HEK293 (cell line): ENCODE results near the gene OR52K2.

ENCODE experiments used
- CTCF ChIA-PET: fragments of 350-600 bp; formaldehyde crosslinking; extraction: SDS; loops from one replicate; lab custom pipeline; 2021; ENCODE audit warnings: antibody characterized with exemption; lab: Yijun Ruan, JAX
- POLR2A ChIA-PET: fragments of 300-600 bp; formaldehyde crosslinking; extraction: SDS; loops from one replicate; lab custom pipeline; 2020; ENCODE audit warnings: antibody characterized with exemption, inconsistent platforms; lab: Yijun Ruan, JAX
- H3K27ac ChIP-seq: fragments of 200-500 bp; sonication (Bioruptor generic); 2 replicates; pipeline ENCODE4 v1.5.1; 2014; ENCODE audit warnings: low read depth, low read length, control low read depth, inconsistent platforms; ENCODE audit errors: extremely low read depth
- H3K36me3 ChIP-seq, 2 experiments: fragments of 200-500 bp in 1 of 2; sonication (Bioruptor generic) in 1 of 2; 1 replicate in 1 of 2; 2 replicates in 1 of 2; pipeline ENCODE4 v1.5.1; 2014 to 2017; ENCODE audit warnings: inconsistent platforms in 2 of 2, low read length in 2 of 2; ENCODE audit not compliant: control insufficient read depth in 2 of 2, insufficient read depth in 1 of 2
- H3K4me1 ChIP-seq: fragments of 200-500 bp; sonication (Bioruptor generic); 2 replicates; pipeline ENCODE4 v1.5.1; 2014; ENCODE audit warnings: mild to moderate bottlenecking, low read length, inconsistent platforms; ENCODE audit not compliant: control insufficient read depth, insufficient read depth
- H3K4me3 ChIP-seq: 2 replicates; pipeline ENCODE4 v1.5.1; 2011; ENCODE audit warnings: low read depth, mild to moderate bottlenecking, control low read depth, low read length, moderate library complexity
- H3K9me3 ChIP-seq: fragments of 200-500 bp; sonication (Bioruptor generic); 2 replicates; pipeline ENCODE4 v1.5.1; 2014; ENCODE audit warnings: low read depth, low read length, inconsistent platforms; ENCODE audit not compliant: control insufficient read depth, insufficient read depth
- GFI1B ChIP-seq: fragments of 450-650 bp; formaldehyde crosslinking; IDR thresholded peaks from 2 replicates; pipeline ENCODE4 v1.5.1; 2016; ENCODE audit warnings: missing biosample characterization, missing genetic modification characterization
- KLF16 ChIP-seq: fragments of 450-650 bp; formaldehyde crosslinking; IDR thresholded peaks from 2 replicates; pipeline ENCODE4 v1.5.1; 2017; ENCODE audit warnings: missing biosample characterization, missing genetic modification characterization
- MEIS1 ChIP-seq: sonication (generic); formaldehyde crosslinking; IDR thresholded peaks from 2 replicates; pipeline ENCODE4 v1.8.1; 2022; ENCODE audit warnings: missing genetic modification reagents, mild to moderate bottlenecking, borderline replicate concordance
- OSR2 ChIP-seq: fragments of 450-650 bp; formaldehyde crosslinking; IDR thresholded peaks from 2 replicates; pipeline ENCODE4 v1.5.1; 2016; ENCODE audit warnings: missing biosample characterization, missing genetic modification characterization
- PRDM1 ChIP-seq: fragments of 450-650 bp; formaldehyde crosslinking; IDR thresholded peaks from 2 replicates; pipeline ENCODE4; 2016; ENCODE audit warnings: missing biosample characterization, missing genetic modification characterization
- SETDB1 ChIP-seq: IDR thresholded peaks from one replicate; pipeline ENCODE4 v1.6.1; 2017; ENCODE audit warnings: mild to moderate bottlenecking, low read length, moderate library complexity, mixed read lengths; ENCODE audit not compliant: insufficient read length
- ZFP69B ChIP-seq: fragments of 450-650 bp; formaldehyde crosslinking; IDR thresholded peaks from 2 replicates; pipeline ENCODE4 v1.5.1; 2016; ENCODE audit warnings: missing biosample characterization, missing genetic modification characterization
- ZIC2 ChIP-seq: fragments of 450-650 bp; formaldehyde crosslinking; IDR thresholded peaks from 2 replicates; pipeline ENCODE4 v1.5.1; 2016; ENCODE audit warnings: missing biosample characterization, missing genetic modification characterization
- ZNF10 ChIP-seq: fragments of 450-650 bp; formaldehyde crosslinking; IDR thresholded peaks from 2 replicates; pipeline ENCODE4 v1.5.1; 2017; ENCODE audit warnings: missing biosample characterization, missing genetic modification characterization
- ZNF114 ChIP-seq: fragments of 450-650 bp; formaldehyde crosslinking; IDR thresholded peaks from 2 replicates; pipeline ENCODE4 v1.5.0; 2017; ENCODE audit warnings: missing biosample characterization, missing genetic modification characterization
- ZNF133 ChIP-seq: fragments of 450-650 bp; formaldehyde crosslinking; IDR thresholded peaks from 2 replicates; pipeline ENCODE4 v1.5.1; 2016; ENCODE audit warnings: missing biosample characterization, missing genetic modification characterization
- ZNF174 ChIP-seq: fragments of 450-650 bp; formaldehyde crosslinking; IDR thresholded peaks from 2 replicates; pipeline ENCODE4 v1.5.0; 2017; ENCODE audit warnings: missing biosample characterization, mild to moderate bottlenecking, missing genetic modification characterization
- ZNF175 ChIP-seq: fragments of 450-650 bp; formaldehyde crosslinking; IDR thresholded peaks from 2 replicates; pipeline ENCODE4 v1.5.1; 2016; ENCODE audit warnings: missing biosample characterization, missing genetic modification characterization
- ZNF184 ChIP-seq: fragments of 450-650 bp; IDR thresholded peaks from 2 replicates; pipeline ENCODE4 v1.5.1; 2018; ENCODE audit warnings: missing biosample characterization, mild to moderate bottlenecking, missing genetic modification characterization
- ZNF23 ChIP-seq: fragments of 450-650 bp; formaldehyde crosslinking; IDR thresholded peaks from 2 replicates; pipeline ENCODE4 v1.5.1; 2016; ENCODE audit warnings: missing biosample characterization, missing genetic modification characterization, borderline replicate concordance
- ZNF391 ChIP-seq: fragments of 450-650 bp; formaldehyde crosslinking; IDR thresholded peaks from 2 replicates; pipeline ENCODE4 v1.5.1; 2016; ENCODE audit warnings: low read depth, missing biosample characterization, missing genetic modification characterization, borderline replicate concordance
- ZNF416 ChIP-seq: fragments of 450-650 bp; formaldehyde crosslinking; IDR thresholded peaks from 2 replicates; pipeline ENCODE4 v1.5.1; 2016; ENCODE audit warnings: missing biosample characterization, missing genetic modification characterization
- ZNF433 ChIP-seq: fragments of 450-650 bp; formaldehyde crosslinking; IDR thresholded peaks from 2 replicates; pipeline ENCODE4 v1.5.1; 2016; ENCODE audit warnings: missing biosample characterization, missing genetic modification characterization, low read depth
- ZNF529 ChIP-seq: fragments of 450-650 bp; formaldehyde crosslinking; IDR thresholded peaks from 2 replicates; pipeline ENCODE4 v1.5.1; 2017; ENCODE audit warnings: missing genetic modification characterization, missing biosample characterization; ENCODE audit not compliant: insufficient replicate concordance
- ZNF610 ChIP-seq: fragments of 450-650 bp; formaldehyde crosslinking; IDR thresholded peaks from 2 replicates; pipeline ENCODE4 v1.5.1; 2016; ENCODE audit warnings: missing biosample characterization, missing genetic modification characterization, borderline replicate concordance
- ZNF626 ChIP-seq: fragments of 450-650 bp; sonication (Bioruptor Pico); formaldehyde crosslinking; IDR thresholded peaks from 2 replicates; pipeline ENCODE4 v1.5.1; 2018; ENCODE audit warnings: missing biosample characterization, missing genetic modification characterization, inconsistent platforms
- ZNF701 ChIP-seq: fragments of 450-650 bp; formaldehyde crosslinking; IDR thresholded peaks from 2 replicates; pipeline ENCODE4 v1.5.1; 2016; ENCODE audit warnings: missing biosample characterization, missing genetic modification characterization
- ZNF76 ChIP-seq: fragments of 450-650 bp; formaldehyde crosslinking; IDR thresholded peaks from 2 replicates; pipeline ENCODE4; 2016; ENCODE audit warnings: low read depth, missing biosample characterization, missing genetic modification characterization, borderline replicate concordance
- ZNF768 ChIP-seq: fragments of 450-650 bp; formaldehyde crosslinking; IDR thresholded peaks from 2 replicates; pipeline ENCODE4 v1.5.1; 2018; ENCODE audit warnings: missing biosample characterization, mild to moderate bottlenecking, missing genetic modification characterization
- ZSCAN23 ChIP-seq: fragments of 450-650 bp; formaldehyde crosslinking; IDR thresholded peaks from 2 replicates; pipeline ENCODE4 v1.5.1; 2016; ENCODE audit warnings: missing biosample characterization, missing genetic modification characterization
- TF ChIP-seq, protein P1 (sequence below): fragments of 450-650 bp; formaldehyde crosslinking; IDR thresholded peaks from 2 replicates; pipeline ENCODE4 v1.5.1; 2016; ENCODE audit warnings: missing biosample characterization, missing genetic modification characterization
- TF ChIP-seq, protein P2 (sequence below): fragments of 450-650 bp; formaldehyde crosslinking; IDR thresholded peaks from 2 replicates; pipeline ENCODE4; 2016; ENCODE audit warnings: missing biosample characterization, missing genetic modification characterization
- TF ChIP-seq, protein P3 (sequence below): fragments of 450-650 bp; formaldehyde crosslinking; IDR thresholded peaks from 2 replicates; pipeline ENCODE4 v1.5.1; 2016; ENCODE audit warnings: missing biosample characterization, missing genetic modification characterization
- TF ChIP-seq, protein P4 (sequence below): fragments of 450-650 bp; formaldehyde crosslinking; IDR thresholded peaks from 2 replicates; pipeline ENCODE4 v1.5.1; 2016; ENCODE audit warnings: missing biosample characterization, missing genetic modification characterization

OR52K2 gene

DNA sequence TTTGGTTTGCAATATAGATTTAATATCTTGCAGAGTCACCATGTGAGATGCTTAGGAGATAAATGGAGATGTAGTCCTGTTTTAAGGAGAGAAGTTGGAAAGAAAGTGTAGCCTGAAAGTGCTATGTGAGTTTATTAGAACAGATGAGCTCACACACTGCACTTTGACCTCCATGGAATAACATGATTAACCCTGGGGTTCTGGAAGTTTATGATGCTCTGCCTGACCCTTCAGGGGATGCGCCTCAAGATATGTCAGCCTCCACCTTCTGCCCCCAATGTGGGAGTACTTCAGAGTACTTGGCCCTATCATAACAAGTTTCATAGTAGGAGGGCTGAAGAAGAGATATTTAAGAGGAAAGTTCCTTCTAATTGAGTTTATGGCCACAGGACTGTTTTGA lies 32.3 kb upstream of the OR52K2 start:
- TF ChIP-seq ZNF133 (tag by site-specific recombination) (no peak), SETDB1 (no peak), GFI1B (no peak), OSR2 (tag by site-specific recombination) (no peak), ZNF184 (tag by site-specific recombination) (no peak)
- TF ChIP-seq, protein P1, sequence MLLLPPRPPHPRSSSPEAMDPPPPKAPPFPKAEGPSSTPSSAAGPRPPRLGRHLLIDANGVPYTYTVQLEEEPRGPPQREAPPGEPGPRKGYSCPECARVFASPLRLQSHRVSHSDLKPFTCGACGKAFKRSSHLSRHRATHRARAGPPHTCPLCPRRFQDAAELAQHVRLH (tag by site-specific recombination) = no peak
- Histone ChIP-seq H3K36me3 (no peaks in the 10 kb centered on the region), H3K9me3 (no peaks in the 10 kb centered on the region), H3K27ac (no peak overlapping the region), H3K4me3 (no peak overlapping the region), H3K4me1 (no peaks in the 10 kb centered on the region)
- CTCF ChIA-PET = no interaction called here
- POLR2A ChIA-PET = no interaction called here

DNA sequence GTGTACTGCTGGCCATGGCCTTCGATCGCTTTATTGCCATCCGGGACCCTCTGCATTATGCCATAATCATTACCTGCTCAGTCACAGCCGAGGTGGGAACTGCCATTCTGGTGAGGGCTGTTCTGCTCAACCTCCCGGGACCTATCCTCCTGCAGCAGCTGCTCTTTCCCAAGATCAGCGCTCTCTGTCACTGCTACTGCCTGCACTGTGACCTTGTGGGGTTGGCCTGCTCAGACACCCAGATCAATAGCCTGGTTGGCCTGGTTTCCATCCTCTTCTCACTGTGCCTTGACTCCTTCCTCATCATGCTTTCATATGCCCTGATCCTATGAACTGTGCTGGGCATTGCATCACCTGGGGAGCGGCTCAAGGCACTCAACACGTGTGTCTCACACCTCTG lies 30.7 kb upstream of the OR52K2 start:
- TF ChIP-seq ZNF76 (tag by site-specific recombination) = no peak
- TF ChIP-seq, all 188 proteins: peak for 0
- Histone ChIP-seq H3K4me1 (no peaks in the 10 kb centered on the region), H3K36me3 (no peaks in the 10 kb centered on the region), H3K9me3 (no peaks in the 10 kb centered on the region), H3K27ac (no peak overlapping the region), H3K4me3 (no peak overlapping the region)
- POLR2A ChIA-PET = no interaction called here
- CTCF ChIA-PET = interaction anchor here (0.6 kb wide), 1 partner anchor 24 kb away, joined by 3 read pairs; the partner anchor contains the start of gene TRIM21

DNA sequence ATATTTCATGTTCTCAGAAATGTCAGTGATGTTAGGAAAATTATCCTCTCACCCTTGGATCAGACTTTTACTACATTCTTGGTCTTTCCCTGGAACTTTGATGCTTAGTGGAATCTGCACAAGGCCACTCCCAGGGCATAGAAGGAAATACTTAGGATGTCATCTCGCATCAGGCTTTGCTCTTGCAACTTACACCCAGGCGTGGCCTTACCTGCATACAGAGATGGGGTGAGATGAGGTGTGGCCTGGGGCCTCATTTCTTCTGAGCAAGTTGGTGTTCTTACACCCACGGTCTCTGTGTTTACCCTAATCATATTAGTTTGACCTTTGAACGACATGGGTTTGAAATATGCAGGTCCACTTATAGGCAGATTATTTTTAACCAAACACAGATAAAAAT lies 19.0 kb upstream of the OR52K2 start:
- no peak overlapping the region for H3K27ac ChIP-seq
- H3K4me1 ChIP-seq = no peaks in the 10 kb centered on the region
- POLR2A ChIA-PET = no interaction called here
- no peaks in the 10 kb centered on the region for H3K9me3 ChIP-seq
- H3K4me3 ChIP-seq = no peak overlapping the region
- H3K36me3 ChIP-seq = no peaks in the 10 kb centered on the region
- TF ChIP-seq ZNF529 (tag by site-specific recombination) (no peak), ZNF10 (no peak), ZNF391 (tag by site-specific recombination) (no peak), ZNF174 (tag by site-specific recombination) (no peak), MEIS1 (CRISPR knock-in tag) (no peak), ZNF175 (no peak), PRDM1 (no peak), ZIC2 (no peak)
- TF ChIP-seq, protein P2, sequence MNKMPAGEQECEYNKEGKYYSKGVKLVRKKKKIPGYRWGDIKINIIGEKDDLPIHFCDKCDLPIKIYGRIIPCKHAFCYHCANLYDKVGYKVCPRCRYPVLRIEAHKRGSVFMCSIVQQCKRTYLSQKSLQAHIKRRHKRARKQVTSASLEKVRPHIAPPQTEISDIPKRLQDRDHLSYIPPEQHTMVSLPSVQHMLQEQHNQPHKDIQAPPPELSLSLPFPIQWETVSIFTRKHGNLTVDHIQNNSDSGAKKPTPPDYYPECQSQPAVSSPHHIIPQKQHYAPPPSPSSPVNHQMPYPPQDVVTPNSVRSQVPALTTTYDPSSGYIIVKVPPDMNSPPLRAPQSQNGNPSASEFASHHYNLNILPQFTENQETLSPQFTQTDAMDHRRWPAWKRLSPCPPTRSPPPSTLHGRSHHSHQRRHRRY (tag by site-specific recombination) = no peak
- CTCF ChIA-PET = no interaction called here

DNA sequence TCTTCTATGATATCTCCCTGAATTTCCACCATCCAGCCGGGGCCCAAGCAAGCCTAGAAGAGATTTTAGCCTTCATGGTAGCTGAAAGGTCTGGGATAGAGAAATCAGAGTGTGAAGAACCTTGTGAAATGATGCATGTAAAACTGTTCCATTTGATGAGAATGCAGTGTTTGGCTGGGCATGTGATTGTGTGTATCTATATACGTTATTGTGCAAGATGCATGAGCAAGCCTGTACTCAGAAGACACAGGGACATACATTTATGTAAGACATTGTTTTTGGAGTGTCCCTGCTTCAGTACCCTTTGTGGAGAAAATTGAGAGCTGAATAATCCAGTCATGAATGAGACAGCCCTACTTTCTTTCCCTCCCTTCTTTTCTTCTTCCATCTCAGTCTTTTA lies 15.2 kb upstream of the OR52K2 start:
- Histone ChIP-seq H3K4me3 (no peak overlapping the region), H3K36me3 (no peaks in the 10 kb centered on the region), H3K4me1 (no peaks in the 10 kb centered on the region), H3K27ac (no peak overlapping the region), H3K9me3 (no peaks in the 10 kb centered on the region)
- CTCF ChIA-PET = no interaction called here
- POLR2A ChIA-PET = no interaction called here
- TF ChIP-seq, protein P3, sequence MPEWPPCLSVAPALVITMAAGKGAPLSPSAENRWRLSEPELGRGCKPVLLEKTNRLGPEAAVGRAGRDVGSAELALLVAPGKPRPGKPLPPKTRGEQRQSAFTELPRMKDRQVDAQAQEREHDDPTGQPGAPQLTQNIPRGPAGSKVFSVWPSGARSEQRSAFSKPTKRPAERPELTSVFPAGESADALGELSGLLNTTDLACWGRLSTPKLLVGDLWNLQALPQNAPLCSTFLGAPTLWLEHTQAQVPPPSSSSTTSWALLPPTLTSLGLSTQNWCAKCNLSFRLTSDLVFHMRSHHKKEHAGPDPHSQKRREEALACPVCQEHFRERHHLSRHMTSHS (tag by site-specific recombination) = no peak
- TF ChIP-seq KLF16 (no peak), ZSCAN23 (tag by site-specific recombination) (no peak), ZNF114 (tag by site-specific recombination) (no peak), ZNF433 (tag by site-specific recombination) (no peak), ZNF701 (tag by site-specific recombination) (no peak), ZNF23 (tag by site-specific recombination) (no peak), ZNF610 (tag by site-specific recombination) (no peak), ZNF768 (tag by site-specific recombination) (no peak), ZNF626 (tag by site-specific recombination) (no peak), ZFP69B (tag by site-specific recombination) (no peak), ZNF416 (no peak)
- TF ChIP-seq, protein P4, sequence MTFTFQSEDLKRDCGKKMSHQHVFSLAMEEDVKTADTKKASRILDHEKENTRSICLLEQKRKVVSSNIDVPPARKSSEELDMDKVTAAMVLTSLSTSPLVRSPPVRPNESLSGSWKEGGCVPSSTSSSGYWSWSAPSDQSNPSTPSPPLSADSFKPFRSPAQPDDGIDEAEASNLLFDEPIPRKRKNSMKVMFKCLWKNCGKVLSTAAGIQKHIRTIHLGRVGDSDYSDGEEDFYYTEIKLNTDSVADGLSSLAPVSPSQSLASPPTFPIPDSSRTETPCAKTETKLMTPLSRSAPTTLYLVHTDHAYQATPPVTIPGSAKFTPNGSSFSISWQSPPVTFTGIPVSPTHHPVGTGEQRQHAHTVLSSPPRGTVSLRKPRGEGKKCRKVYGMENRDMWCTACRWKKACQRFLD (tag by site-specific recombination) = no peak
